Stomach (tissue), 9 donors: Measurements from ENCODE around the gene IL17RE. TPM values are rescaled to one million over a fixed set of nuclear protein-coding genes. Genes with fewer than 3 reads are reported as not detected.

ENCODE experiments used
- DNase-seq, 2 donors: peaks; one replicate each; pipeline versions ENCODE4 v3.0.0 to v3.0.0-alpha.2; 2013 to 2019
- H3K27ac ChIP-seq, 5 donors: fragments of 200-600 bp in 4 of 5; sonication (generic) in 4 of 5; one replicate each; pipeline ENCODE4 v1.5.1; 2013 to 2019; ENCODE audit warnings: mild to moderate bottlenecking in 1 of 5, moderate library complexity in 1 of 5
- H3K27me3 ChIP-seq, 3 donors: fragments of 200-600 bp; sonication (generic); one replicate each; pipeline ENCODE4 v1.5.1; 2017 to 2019; ENCODE audit warnings: mixed run types in 1 of 3
- H3K36me3 ChIP-seq, 4 donors: fragments of 200-600 bp; sonication (generic); 1 replicate in 3 of 4; 2 replicates in 1 of 4; pipeline ENCODE4 v1.5.1; 2016 to 2019
- H3K4me1 ChIP-seq, 4 donors: fragments of 200-600 bp; sonication (generic); one replicate each; pipeline ENCODE4 v1.5.1; 2016 to 2019
- H3K4me3 ChIP-seq, 4 donors: fragments of 200-600 bp; sonication (generic) in 3 of 4; one replicate each; pipeline ENCODE4 v1.5.1; 2016 to 2019; ENCODE audit warnings: mild to moderate bottlenecking in 1 of 4
- H3K9me3 ChIP-seq, 4 donors: fragments of 200-600 bp; sonication (generic); one replicate each; pipeline ENCODE4 v1.5.1; 2016 to 2019
- EP300 ChIP-seq: sonication (generic); formaldehyde crosslinking; IDR thresholded peaks from one replicate; pipeline ENCODE4 v1.6.1; 2017; ENCODE audit warnings: antibody characterized with exemption
- POLR2A ChIP-seq, 4 donors: fragments of 450-650 bp; IDR thresholded peaks; one replicate each; pipeline ENCODE4 v1.6.1; 2016; ENCODE audit warnings: antibody characterized with exemption in 4 of 4, control low read depth in 2 of 4, mild to moderate bottlenecking in 1 of 4, moderate library complexity in 1 of 4
- POLR2AphosphoS5 ChIP-seq, 3 donors: sonication (generic); formaldehyde crosslinking; IDR thresholded peaks; one replicate each; pipeline ENCODE4 v1.6.1; 2016; ENCODE audit warnings: antibody characterized with exemption in 3 of 3
- WGBS, 5 donors: extraction: QIAGEN DNeasy Blood & Tissue Kit in 3 of 5; methylation state at CpG; one replicate each; pipeline versions ENCODE4 v1.1.5 to v1.1.7; 2013 to 2018; 5-methylcytosine and 5-hydroxymethylcytosine counted together
- intact Hi-C: fragments of 100-400 bp; cut with DNase I; formaldehyde crosslinking; loops from one replicate; pipeline ENCODE4 v1.15.1; 2023; ENCODE audit warnings: low total_unique reads
- polyA plus RNA-seq, 3 donors: library from polyadenylated mRNA; stranded (reverse); fragments of 200-250 nt; gene quantifications; one replicate each; pipeline ENCODE4 v1.2.3, GENCODE V29; 2013
- total RNA-seq, 5 donors: library from RNA; depleted of rRNA; stranded (reverse); fragments of >200 nt; gene quantifications; one replicate each; pipeline versions ENCODE4 v1.1.0 to v1.2.3, GENCODE V29; 2014 to 2016
- TF ChIP-seq, protein P1 (sequence below), 7 experiments: fragments of 450-650 bp in 4 of 7; fragments of 200-600 bp in 3 of 7; sonication (generic) in 3 of 7; IDR thresholded peaks; one replicate each; pipeline ENCODE4 v1.5.1; 2016 to 2019; ENCODE audit warnings: antibody characterized with exemption in 7 of 7, control low read depth in 2 of 7, mild to moderate bottlenecking in 1 of 7
- donor health status: healthy with polysubstance abuse.
- donor health status: Bipolar disorder and iron deficiency.
- donor health status: healthy.

IL17RE gene
- total and polyA plus RNA-seq, 8 donors: 10.3 to 301 (median 40.7) TPM

GRCh38 chr3:9883706-9884554 is 18.7 kb upstream of the IL17RE start:
- Histone ChIP-seq H3K27me3 (no peaks in the 10 kb centered on the region), H3K27ac (no peak overlapping the region), H3K36me3 (no peaks in the 10 kb centered on the region), H3K4me1 (no peaks in the 10 kb centered on the region), H3K9me3 (no peaks in the 10 kb centered on the region), H3K4me3 (no peak overlapping the region)
- intact Hi-C loops: no loop called here
- no peak for DNase-seq
- TF ChIP-seq, protein P1, sequence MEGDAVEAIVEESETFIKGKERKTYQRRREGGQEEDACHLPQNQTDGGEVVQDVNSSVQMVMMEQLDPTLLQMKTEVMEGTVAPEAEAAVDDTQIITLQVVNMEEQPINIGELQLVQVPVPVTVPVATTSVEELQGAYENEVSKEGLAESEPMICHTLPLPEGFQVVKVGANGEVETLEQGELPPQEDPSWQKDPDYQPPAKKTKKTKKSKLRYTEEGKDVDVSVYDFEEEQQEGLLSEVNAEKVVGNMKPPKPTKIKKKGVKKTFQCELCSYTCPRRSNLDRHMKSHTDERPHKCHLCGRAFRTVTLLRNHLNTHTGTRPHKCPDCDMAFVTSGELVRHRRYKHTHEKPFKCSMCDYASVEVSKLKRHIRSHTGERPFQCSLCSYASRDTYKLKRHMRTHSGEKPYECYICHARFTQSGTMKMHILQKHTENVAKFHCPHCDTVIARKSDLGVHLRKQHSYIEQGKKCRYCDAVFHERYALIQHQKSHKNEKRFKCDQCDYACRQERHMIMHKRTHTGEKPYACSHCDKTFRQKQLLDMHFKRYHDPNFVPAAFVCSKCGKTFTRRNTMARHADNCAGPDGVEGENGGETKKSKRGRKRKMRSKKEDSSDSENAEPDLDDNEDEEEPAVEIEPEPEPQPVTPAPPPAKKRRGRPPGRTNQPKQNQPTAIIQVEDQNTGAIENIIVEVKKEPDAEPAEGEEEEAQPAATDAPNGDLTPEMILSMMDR (IDR thresholded peaks at IDR 0.05): no peak
- TF ChIP-seq POLR2AphosphoS5 (IDR thresholded peaks at IDR 0.05): no peak
- no peak for TF ChIP-seq POLR2A (IDR thresholded peaks at IDR 0.05)
- TF ChIP-seq EP300: no peak
- 76 to 82% (median 80%) methylated on average over 7 of the region's 7 CpGs for WGBS, 5 donors

- intact Hi-C loops: no loop called here
- H3K4me3 ChIP-seq: no peak overlapping the region
- H3K4me1 ChIP-seq: peaks cover 0 to under 1% (median 0%) of the 10 kb centered on the region in 4 donors
- H3K36me3 ChIP-seq: no peaks in the 10 kb centered on the region
- WGBS, 5 donors: 73 to 86% (median 81%) methylated on average over 11 of the region's 11 CpGs
- peak in 1 of 2 donors; percentile 38 for DNase-seq
- H3K9me3 ChIP-seq: no peaks in the 10 kb centered on the region
- H3K27me3 ChIP-seq: no peaks in the 10 kb centered on the region
- TF ChIP-seq EP300 (no peak), POLR2A (IDR thresholded peaks at IDR 0.05) (no peak), POLR2AphosphoS5 (IDR thresholded peaks at IDR 0.05) (no peak)
- TF ChIP-seq, protein P1 (IDR thresholded peaks at IDR 0.05): no peak
- no peak overlapping the region for H3K27ac ChIP-seq
These were observed 18.0 kb upstream of the IL17RE start for GRCh38 chr3:9884555-9885165.

GRCh38 chr3:9886328-9886727 is 16.3 kb upstream of the IL17RE start:
- no peaks in the 10 kb centered on the region for H3K27me3 ChIP-seq
- H3K36me3 ChIP-seq: no peaks in the 10 kb centered on the region
- peaks cover 8 to 11% (median 9%) of the 10 kb centered on the region in 4 donors for H3K4me1 ChIP-seq
- H3K4me3 ChIP-seq: no peak overlapping the region
- no peak for DNase-seq
- no peaks in the 10 kb centered on the region for H3K9me3 ChIP-seq
- TF ChIP-seq EP300 (no peak), POLR2A (IDR thresholded peaks at IDR 0.05) (no peak), POLR2AphosphoS5 (IDR thresholded peaks at IDR 0.05) (no peak)
- TF ChIP-seq, protein P1 (IDR thresholded peaks at IDR 0.05): no peak
- no peak overlapping the region for H3K27ac ChIP-seq
- intact Hi-C loops: no loop called here

- 73 to 87% (median 84%) methylated on average over 5 of the region's 5 CpGs for WGBS, 5 donors
- Histone ChIP-seq H3K4me3 (no peak overlapping the region), H3K27ac (no peak overlapping the region), H3K9me3 (no peaks in the 10 kb centered on the region), H3K4me1 (peaks cover 14 to 22% (median 21%) of the 10 kb centered on the region in 4 donors), H3K36me3 (peaks cover 0 to 3% (median 2%) of the 10 kb centered on the region in 4 donors), H3K27me3 (no peaks in the 10 kb centered on the region)
- DNase-seq: no peak
- intact Hi-C loops: no loop called here
- TF ChIP-seq POLR2AphosphoS5 (IDR thresholded peaks at IDR 0.05) (no peak), POLR2A (IDR thresholded peaks at IDR 0.05) (no peak), EP300 (no peak)
- TF ChIP-seq, protein P1 (IDR thresholded peaks at IDR 0.05): no peak
These were observed 15.2 kb upstream of the IL17RE start for GRCh38 chr3:9887480-9887879.
